Measurements from ENCODE around the gene GPR137. TPM values are rescaled to one million over a fixed set of nuclear protein-coding genes. Genes with fewer than 3 reads are reported as not detected.

Gene GPR137
- total RNA-seq, 2 donors from 2014 or later: 57.7 to 58.4 TPM

DNA sequence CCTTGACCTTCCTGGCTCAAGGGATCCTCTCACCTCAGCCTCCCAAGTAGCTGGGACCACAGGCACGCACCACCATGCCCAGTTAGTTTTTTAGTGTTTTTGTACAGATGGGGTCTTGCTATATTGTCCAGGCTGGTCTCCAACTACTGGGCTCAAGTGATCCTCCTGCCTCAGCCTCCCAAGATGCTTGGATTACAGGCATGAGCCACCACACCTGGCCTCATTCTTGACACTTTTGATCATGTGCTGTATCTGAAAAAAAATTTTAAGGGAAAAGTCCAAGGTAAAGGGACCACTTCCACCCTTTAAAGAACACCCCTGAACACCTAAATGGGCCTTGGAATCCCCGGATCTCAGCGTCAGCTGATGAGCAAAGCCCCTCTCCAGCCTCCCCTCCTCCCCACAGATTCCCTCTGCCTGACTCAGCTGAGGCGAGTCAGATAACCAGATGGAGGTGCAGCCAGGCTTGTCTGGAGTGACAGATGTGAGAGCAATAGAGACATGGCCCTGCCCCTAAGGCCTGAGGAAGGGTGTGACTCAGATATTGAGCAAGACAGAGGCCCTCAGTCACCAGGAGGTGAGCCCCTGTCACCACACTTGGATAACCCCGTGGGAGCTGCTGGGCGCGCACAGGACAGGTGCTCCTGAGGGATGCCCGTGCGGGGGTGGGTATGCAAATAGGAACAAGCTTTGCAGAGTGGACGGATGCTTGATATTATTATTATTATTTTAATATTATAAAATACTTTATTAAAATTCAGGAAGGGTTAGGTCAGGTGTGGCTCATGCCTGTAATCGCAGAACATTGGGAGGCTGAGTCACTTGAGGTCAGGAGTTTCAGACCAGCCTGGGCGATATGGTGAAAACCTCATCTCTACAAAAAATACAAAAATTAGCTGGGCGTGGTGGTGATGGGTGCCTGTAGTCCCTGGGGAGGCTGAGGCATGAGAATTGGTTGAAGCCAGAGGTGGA, 49.4 kb downstream of the GPR137 start:
- Histone ChIP-seq H3K36me3 (ENCODE audit: control insufficient read depth, insufficient read depth, low read length) (no peaks in the 10 kb centered on the region), H3K9ac (ENCODE audit: extremely low read depth, low read length, poor library complexity, severe bottlenecking) (no peak overlapping the region), H3K9me3 (ENCODE audit: control insufficient read depth, low read length) (no peaks in the 10 kb centered on the region), H3K27me3 (ENCODE audit: control insufficient read depth, insufficient read depth, low read length, poor library complexity, severe bottlenecking) (no peaks in the 10 kb centered on the region), H3K4me1 (ENCODE audit: control insufficient read depth, insufficient read depth, low read length) (no peaks in the 10 kb centered on the region), H3K27ac (ENCODE audit: low read depth, low read length) (no peak overlapping the region), H3K4me3 (ENCODE audit: low read length) (no peak overlapping the region)
- WGBS, 2 experiments (ENCODE audit: insufficient coverage in 1 of 2, insufficient read length in 1 of 2): 46 to 68% methylated on average over 7 to 10 of the region's 13 CpGs
- no peaks in the 10 kb centered on the region for H3K9me3 Mint-ChIP-seq
- peak; percentile 89 for DNase-seq
- peaks cover 10% of the 10 kb centered on the region for H3K4me1 Mint-ChIP-seq
- no peak overlapping the region for H3K4me3 Mint-ChIP-seq
- no peak overlapping the region for H3K27ac Mint-ChIP-seq
- TF ChIP-seq, protein P1, sequence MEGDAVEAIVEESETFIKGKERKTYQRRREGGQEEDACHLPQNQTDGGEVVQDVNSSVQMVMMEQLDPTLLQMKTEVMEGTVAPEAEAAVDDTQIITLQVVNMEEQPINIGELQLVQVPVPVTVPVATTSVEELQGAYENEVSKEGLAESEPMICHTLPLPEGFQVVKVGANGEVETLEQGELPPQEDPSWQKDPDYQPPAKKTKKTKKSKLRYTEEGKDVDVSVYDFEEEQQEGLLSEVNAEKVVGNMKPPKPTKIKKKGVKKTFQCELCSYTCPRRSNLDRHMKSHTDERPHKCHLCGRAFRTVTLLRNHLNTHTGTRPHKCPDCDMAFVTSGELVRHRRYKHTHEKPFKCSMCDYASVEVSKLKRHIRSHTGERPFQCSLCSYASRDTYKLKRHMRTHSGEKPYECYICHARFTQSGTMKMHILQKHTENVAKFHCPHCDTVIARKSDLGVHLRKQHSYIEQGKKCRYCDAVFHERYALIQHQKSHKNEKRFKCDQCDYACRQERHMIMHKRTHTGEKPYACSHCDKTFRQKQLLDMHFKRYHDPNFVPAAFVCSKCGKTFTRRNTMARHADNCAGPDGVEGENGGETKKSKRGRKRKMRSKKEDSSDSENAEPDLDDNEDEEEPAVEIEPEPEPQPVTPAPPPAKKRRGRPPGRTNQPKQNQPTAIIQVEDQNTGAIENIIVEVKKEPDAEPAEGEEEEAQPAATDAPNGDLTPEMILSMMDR (conservative IDR thresholded peaks at IDR 0.05): no peak
- H3K36me3 Mint-ChIP-seq (ENCODE audit: low read depth): no peaks in the 10 kb centered on the region
- H3K27me3 Mint-ChIP-seq (ENCODE audit: insufficient read depth): peaks cover 10% of the 10 kb centered on the region

GRCh38 chr11:64337538-64338249, 52.0 kb downstream of the GPR137 start:
- TF ChIP-seq, protein P1 (conservative IDR thresholded peaks at IDR 0.05): no peak
- H3K27me3 ChIP-seq (ENCODE audit: control insufficient read depth, insufficient read depth, low read length, poor library complexity, severe bottlenecking): no peaks in the 10 kb centered on the region
- no peak overlapping the region for H3K27ac Mint-ChIP-seq
- 92 to 96% methylated on average over 7 of the region's 8 CpGs for WGBS, 2 experiments (ENCODE audit: insufficient coverage in 1 of 2, insufficient read length in 1 of 2)
- no peak overlapping the region for H3K4me3 ChIP-seq (ENCODE audit: low read length)
- H3K9ac ChIP-seq (ENCODE audit: extremely low read depth, low read length, poor library complexity, severe bottlenecking): no peak overlapping the region
- no peaks in the 10 kb centered on the region for H3K4me1 ChIP-seq (ENCODE audit: control insufficient read depth, insufficient read depth, low read length)
- peaks cover 13% of the 10 kb centered on the region for H3K27me3 Mint-ChIP-seq (ENCODE audit: insufficient read depth)
- H3K27ac ChIP-seq (ENCODE audit: low read depth, low read length): no peak overlapping the region
- H3K36me3 Mint-ChIP-seq (ENCODE audit: low read depth): no peaks in the 10 kb centered on the region
- no peaks in the 10 kb centered on the region for H3K36me3 ChIP-seq (ENCODE audit: control insufficient read depth, insufficient read depth, low read length)
- no peaks in the 10 kb centered on the region for H3K9me3 ChIP-seq (ENCODE audit: control insufficient read depth, low read length)
- H3K4me3 Mint-ChIP-seq: no peak overlapping the region
- DNase-seq: no peak
- H3K4me1 Mint-ChIP-seq: peaks cover 11% of the 10 kb centered on the region
- H3K9me3 Mint-ChIP-seq: no peaks in the 10 kb centered on the region

DNA sequence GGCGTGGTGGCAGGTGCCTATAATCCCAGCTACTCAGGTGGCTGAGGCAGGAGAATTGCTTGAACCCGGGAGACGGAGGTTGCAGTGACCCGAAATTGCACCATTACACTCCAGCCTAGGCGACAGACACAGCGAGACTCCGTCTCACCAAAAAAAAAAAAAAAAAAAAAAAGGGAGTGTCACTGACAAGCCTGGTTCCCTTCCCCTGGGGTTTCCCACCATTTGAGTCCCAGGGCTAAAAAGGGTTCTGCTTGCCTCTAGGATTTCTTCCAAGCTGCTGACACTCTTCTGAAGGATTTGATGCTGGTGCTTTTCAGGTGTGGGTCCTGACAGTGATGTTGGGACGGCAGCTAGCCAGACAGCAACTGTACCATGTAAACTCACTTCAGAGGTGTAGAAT, 53.1 kb downstream of the GPR137 start:
- Histone ChIP-seq H3K36me3 (ENCODE audit: control insufficient read depth, insufficient read depth, low read length) (no peaks in the 10 kb centered on the region), H3K9ac (ENCODE audit: extremely low read depth, low read length, poor library complexity, severe bottlenecking) (no peak overlapping the region), H3K4me1 (ENCODE audit: control insufficient read depth, insufficient read depth, low read length) (no peaks in the 10 kb centered on the region), H3K4me3 (ENCODE audit: low read length) (no peak overlapping the region), H3K9me3 (ENCODE audit: control insufficient read depth, low read length) (no peaks in the 10 kb centered on the region), H3K27me3 (ENCODE audit: control insufficient read depth, insufficient read depth, low read length, poor library complexity, severe bottlenecking) (no peaks in the 10 kb centered on the region), H3K27ac (ENCODE audit: low read depth, low read length) (no peak overlapping the region)
- no peaks in the 10 kb centered on the region for H3K9me3 Mint-ChIP-seq
- H3K27ac Mint-ChIP-seq: no peak overlapping the region
- 89 to 91% methylated on average over 8 of the region's 8 CpGs for WGBS, 2 experiments (ENCODE audit: insufficient coverage in 1 of 2, insufficient read length in 1 of 2)
- TF ChIP-seq, protein P1 (conservative IDR thresholded peaks at IDR 0.05): no peak
- H3K4me1 Mint-ChIP-seq: peaks cover 11% of the 10 kb centered on the region
- H3K36me3 Mint-ChIP-seq (ENCODE audit: low read depth): no peaks in the 10 kb centered on the region
- H3K4me3 Mint-ChIP-seq: no peak overlapping the region
- H3K27me3 Mint-ChIP-seq (ENCODE audit: insufficient read depth): peaks cover 13% of the 10 kb centered on the region
- DNase-seq: no peak

Other genes starting within 250 kb of the GPR137 start
- not detected for gene FLRT1, start 249.9 kb upstream of the GPR137 start, total RNA-seq
- 10 to 100 TPM; 23.0 to 41.9 TPM for gene MACROD1, start 119.7 kb upstream of the GPR137 start, total RNA-seq
- gene STIP1, start 99.7 kb upstream of the GPR137 start, total RNA-seq: 100 to 1,000 TPM; 230 to 257 TPM
- 1 to 10 TPM; 4.2 to 5.3 TPM for gene FERMT3, start 79.1 kb upstream of the GPR137 start, total RNA-seq
- 10 to 100 TPM; 45.6 to 60.4 TPM for gene TRPT1, start 59.7 kb upstream of the GPR137 start, total RNA-seq
- gene NUDT22, start 59.6 kb upstream of the GPR137 start, total RNA-seq: 10 to 100 TPM; 54.4 to 55.9 TPM
- 10 to 100 TPM; 20.3 to 22.9 TPM for gene DNAJC4, start 55.3 kb upstream of the GPR137 start, total RNA-seq
- 10 to 100 TPM; 58.9 to 78.4 TPM for gene VEGFB, start 51.3 kb upstream of the GPR137 start, total RNA-seq
- 10 to 100 TPM; 44.6 to 53.7 TPM for gene FKBP2, start 44.8 kb upstream of the GPR137 start, total RNA-seq
- gene PPP1R14B, start 38.9 kb upstream of the GPR137 start, total RNA-seq: 100 to 1,000 TPM; 228 to 265 TPM
- 10 to 100 TPM; 75.0 to 83.2 TPM for gene PLCB3, start 34.3 kb upstream of the GPR137 start, total RNA-seq
- gene BAD, start 1.2 kb upstream of the GPR137 start, total RNA-seq: 10 to 100 TPM; 42.3 to 48.2 TPM
- gene KCNK4, start 5.5 kb downstream of the GPR137 start, total RNA-seq: not detected
- not detected for gene CATSPERZ, start 14.5 kb downstream of the GPR137 start, total RNA-seq
- gene ESRRA, start 19.7 kb downstream of the GPR137 start, total RNA-seq: 10 to 100 TPM; 22.8 to 34.5 TPM
- 100 to 1,000 TPM; 265 to 352 TPM for gene TRMT112, start 31.7 kb downstream of the GPR137 start, total RNA-seq
- 100 to 1,000 TPM; 235 to 289 TPM for gene PRDX5, start 32.3 kb downstream of the GPR137 start, total RNA-seq
- gene CCDC88B, start 54.4 kb downstream of the GPR137 start, total RNA-seq: 10 to 100 TPM; 14.2 to 15.2 TPM
- gene RPS6KA4, start 73.3 kb downstream of the GPR137 start, total RNA-seq: 10 to 100 TPM; 13.5 to 14.5 TPM

Measured in endodermal cell (in vitro differentiated cells).